Neural cell (in vitro differentiated cells): ENCODE data around the gene SPACA4.

ENCODE experiments used
- CTCF ChIP-seq: fragments of 450-650 bp; IDR thresholded peaks from 2 replicates; pipeline ENCODE4 v1.5.1; 2014; ENCODE audit warnings: antibody characterized with exemption, mild to moderate bottlenecking, moderate library complexity; ENCODE audit not compliant: poor library complexity, severe bottlenecking
- EP300 ChIP-seq: fragments of 450-650 bp; conservative IDR thresholded peaks from 2 replicates; pipeline ENCODE4 v1.6.1; 2014; ENCODE audit warnings: antibody characterized with exemption, mild to moderate bottlenecking, moderate library complexity; ENCODE audit not compliant: poor library complexity, severe bottlenecking
- EZH2 ChIP-seq: fragments of 200-600, 300-800 bp; shearing (Covaris generic), sonication (generic); IDR thresholded peaks from 2 replicates; pipeline ENCODE4 v1.6.1; 2014; ENCODE audit warnings: antibody characterized with exemption, low read length, borderline replicate concordance, mild to moderate bottlenecking; ENCODE audit not compliant: insufficient read depth, poor library complexity, severe bottlenecking
- REST ChIP-seq: IDR thresholded peaks from 2 replicates; pipeline ENCODE4 v1.6.1; 2012; ENCODE audit warnings: borderline replicate concordance
- SMC3 ChIP-seq: fragments of 450-650 bp; conservative IDR thresholded peaks from 2 replicates; pipeline ENCODE4 v1.6.1; 2014; ENCODE audit warnings: antibody characterized with exemption, mild to moderate bottlenecking, moderate library complexity; ENCODE audit not compliant: poor library complexity

GRCh38 chr19:48634036-48634342 lies 27.4 kb downstream of the SPACA4 start:
- TF ChIP-seq CTCF (no peak), SMC3 (no peak), EP300 (no peak), REST (no peak), EZH2 (no peak)
